HepG2 (cell line): ENCODE data around the gene FLT3LG. TPM values are rescaled to one million over a fixed set of nuclear protein-coding genes. Genes with fewer than 3 reads are reported as not detected.

Source experiments
- CBFB ChIP-seq: sonication (generic); formaldehyde crosslinking; IDR thresholded peaks from 2 replicates; pipeline ENCODE4 v1.4.0; 2020; ENCODE audit warnings: missing genetic modification reagents
- ELK4 ChIP-seq: sonication (generic); formaldehyde crosslinking; IDR thresholded peaks from 2 replicates; pipeline ENCODE4 v1.9.0; 2021; ENCODE audit warnings: missing genetic modification reagents, borderline replicate concordance
- GLMP ChIP-seq: sonication (generic); formaldehyde crosslinking; IDR thresholded peaks from 2 replicates; pipeline ENCODE4 v1.9.0; 2021; ENCODE audit warnings: missing genetic modification reagents, mild to moderate bottlenecking, borderline replicate concordance
- HOMEZ ChIP-seq: IDR thresholded peaks from 2 replicates; pipeline ENCODE4 v1.6.1; 2016; ENCODE audit warnings: low read depth
- IKZF1 ChIP-seq: fragments of 450-650 bp; IDR thresholded peaks from 2 replicates; pipeline ENCODE4 v1.7.1; 2016
- NCOA1 ChIP-seq: sonication (generic); formaldehyde crosslinking; IDR thresholded peaks from 2 replicates; pipeline ENCODE4 v1.9.0; 2021; ENCODE audit warnings: missing genetic modification reagents
- RFX3 ChIP-seq: IDR thresholded peaks from 2 replicates; pipeline ENCODE4 v1.6.1; 2016; ENCODE audit warnings: missing biosample characterization, missing genetic modification reagents
- SIX4 ChIP-seq: sonication (generic); formaldehyde crosslinking; IDR thresholded peaks from 2 replicates; pipeline ENCODE4 v1.4.0; 2020; ENCODE audit warnings: missing genetic modification reagents
- SMAD3 ChIP-seq: sonication (generic); formaldehyde crosslinking; IDR thresholded peaks from 2 replicates; pipeline ENCODE4 v1.4.0; 2020; ENCODE audit warnings: missing genetic modification reagents
- SP140L ChIP-seq: sonication (generic); formaldehyde crosslinking; IDR thresholded peaks from 2 replicates; pipeline ENCODE4 v1.4.0; 2020; ENCODE audit warnings: missing genetic modification reagents, borderline replicate concordance
- TFE3 ChIP-seq: IDR thresholded peaks from 2 replicates; pipeline ENCODE4 v1.6.1; 2016
- TMF1 ChIP-seq: sonication (generic); formaldehyde crosslinking; IDR thresholded peaks from 2 replicates; pipeline ENCODE4 v1.8.1; 2022; ENCODE audit warnings: low read depth, missing genetic modification reagents
- TOE1 ChIP-seq: sonication (generic); formaldehyde crosslinking; IDR thresholded peaks from 2 replicates; pipeline ENCODE4 v1.4.0; 2020; ENCODE audit warnings: mild to moderate bottlenecking, missing genetic modification reagents
- ZNF142 ChIP-seq: sonication (generic); formaldehyde crosslinking; IDR thresholded peaks from 2 replicates; pipeline ENCODE4 v1.4.0; 2020; ENCODE audit warnings: missing genetic modification reagents
- ZNF331 ChIP-seq: sonication (generic); formaldehyde crosslinking; IDR thresholded peaks from 2 replicates; pipeline ENCODE4 v1.4.0; 2020; ENCODE audit warnings: missing genetic modification reagents
- ZNF576 ChIP-seq: sonication (generic); formaldehyde crosslinking; IDR thresholded peaks from 2 replicates; pipeline ENCODE4 v1.4.0; 2020; ENCODE audit warnings: mild to moderate bottlenecking, missing genetic modification reagents
- ZNF720 ChIP-seq: sonication (generic); formaldehyde crosslinking; IDR thresholded peaks from 2 replicates; pipeline ENCODE4 v1.4.0; 2020; ENCODE audit warnings: missing genetic modification reagents
- ZNF740 ChIP-seq: sonication (generic); formaldehyde crosslinking; IDR thresholded peaks from 2 replicates; pipeline ENCODE4 v1.4.0; 2020; ENCODE audit warnings: missing genetic modification reagents
- ZNF816 ChIP-seq: sonication (generic); formaldehyde crosslinking; IDR thresholded peaks from 2 replicates; pipeline ENCODE4 v1.8.0; 2022; ENCODE audit warnings: missing genetic modification reagents, mild to moderate bottlenecking, borderline replicate concordance
- polyA plus RNA-seq, 8 experiments: library from polyadenylated mRNA; depleted of rRNA in 3 of 8; stranded (reverse) in 7 of 8; unstranded in 1 of 8; fragments of >200 nt; fragmentation: Illumina TruSeq in 4 of 8; extraction: Trizol in 4 of 8; gene quantifications; 2 replicates each; pipeline versions ENCODE4 v1.2.1 to v1.2.3, GENCODE V29; 2011 to 2016; ENCODE audit warnings: low read depth in 4 of 8, missing spikeins in 1 of 8, mixed read lengths in 1 of 8; ENCODE audit not compliant: insufficient read depth in 1 of 8
- total RNA-seq, 5 experiments: library from RNA; depleted of rRNA; stranded (reverse); fragments of >200 nt; fragmentation: Illumina TruSeq; extraction: Trizol; gene quantifications; 2 replicates each; pipeline ENCODE4 v1.2.3, GENCODE V29; 2016; ENCODE audit warnings: low read depth in 1 of 5

The FLT3LG gene
- total and polyA plus RNA-seq, 2 of the 13 experiments (the other 11 are each of a cell fraction or from before 2014, with no cell fraction given) = 1.5 to 2.6 TPM

GRCh38 chr19:49506575-49507105 lies 32.6 kb downstream of the FLT3LG start (continued):
- TF ChIP-seq GLMP (CRISPR knock-in tag) (no peak), SMAD3 (no peak), SP140L (CRISPR knock-in tag) (no peak), IKZF1 (no peak), ZNF720 (CRISPR knock-in tag) (no peak), TOE1 (CRISPR knock-in tag) (no peak), SIX4 (CRISPR knock-in tag) (no peak), ZNF740 (CRISPR knock-in tag) (no peak), ZNF331 (peak; percentile 31; the same call in 1 of the 2 replicates), ZNF816 (CRISPR knock-in tag) (no peak), NCOA1 (CRISPR knock-in tag) (no peak), ZNF576 (CRISPR knock-in tag) (no peak), ZNF142 (CRISPR knock-in tag) (no peak), TMF1 (CRISPR knock-in tag) (no peak), ELK4 (CRISPR knock-in tag) (no peak), TFE3 (CRISPR knock-in tag) (no peak), HOMEZ (CRISPR knock-in tag) (0 out of 2 replicates have a peak, but pooled peaks have one; percentile 10), RFX3 (no peak), CBFB (0 out of 2 replicates have a peak, but pooled peaks have one; percentile 59)
